ENCODE data around the gene HTR3E.
A peak's percentile ranks its signal among the peaks of the same experiment; 100 is the strongest.

Gene HTR3E, protein sequence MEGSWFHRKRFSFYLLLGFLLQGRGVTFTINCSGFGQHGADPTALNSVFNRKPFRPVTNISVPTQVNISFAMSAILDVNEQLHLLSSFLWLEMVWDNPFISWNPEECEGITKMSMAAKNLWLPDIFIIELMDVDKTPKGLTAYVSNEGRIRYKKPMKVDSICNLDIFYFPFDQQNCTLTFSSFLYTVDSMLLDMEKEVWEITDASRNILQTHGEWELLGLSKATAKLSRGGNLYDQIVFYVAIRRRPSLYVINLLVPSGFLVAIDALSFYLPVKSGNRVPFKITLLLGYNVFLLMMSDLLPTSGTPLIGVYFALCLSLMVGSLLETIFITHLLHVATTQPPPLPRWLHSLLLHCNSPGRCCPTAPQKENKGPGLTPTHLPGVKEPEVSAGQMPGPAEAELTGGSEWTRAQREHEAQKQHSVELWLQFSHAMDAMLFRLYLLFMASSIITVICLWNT

DNA sequence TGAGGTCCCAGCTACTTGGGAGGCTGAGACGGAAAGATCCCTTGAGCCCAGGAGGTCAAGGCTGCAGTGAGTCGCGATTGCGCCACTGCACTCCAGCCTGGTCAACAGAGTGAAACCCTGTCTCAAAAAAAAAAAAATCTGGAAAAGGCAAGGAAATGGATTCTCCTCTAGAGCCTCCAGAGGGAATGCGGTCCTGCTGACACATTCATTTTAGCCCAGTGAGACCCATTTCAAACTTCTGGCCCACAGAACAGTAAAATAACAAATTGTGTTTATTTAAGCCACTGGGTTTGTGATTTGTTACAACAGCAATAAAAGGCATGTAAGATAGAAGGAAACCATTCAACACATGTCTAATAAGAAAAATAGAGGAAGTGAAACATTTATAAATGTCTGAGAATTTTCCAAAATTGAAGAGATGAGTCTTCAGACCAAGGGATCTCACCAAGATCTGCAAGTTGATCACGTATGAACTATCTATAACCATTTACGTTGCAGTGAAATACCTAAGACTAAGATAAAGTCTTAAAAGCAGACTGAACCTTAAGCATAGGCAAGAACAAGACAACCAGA lies at the start of gene HTR3E:
TSS of gene HTR3E (plus strand) at position 254 of the 573 bp plus-strand sequence. CDS start 466 bp downstream, outside the sequence.
- DNase-seq (ENCODE audit: low read depth) = peak; percentile 56
- TF ChIP-seq, protein P1, sequence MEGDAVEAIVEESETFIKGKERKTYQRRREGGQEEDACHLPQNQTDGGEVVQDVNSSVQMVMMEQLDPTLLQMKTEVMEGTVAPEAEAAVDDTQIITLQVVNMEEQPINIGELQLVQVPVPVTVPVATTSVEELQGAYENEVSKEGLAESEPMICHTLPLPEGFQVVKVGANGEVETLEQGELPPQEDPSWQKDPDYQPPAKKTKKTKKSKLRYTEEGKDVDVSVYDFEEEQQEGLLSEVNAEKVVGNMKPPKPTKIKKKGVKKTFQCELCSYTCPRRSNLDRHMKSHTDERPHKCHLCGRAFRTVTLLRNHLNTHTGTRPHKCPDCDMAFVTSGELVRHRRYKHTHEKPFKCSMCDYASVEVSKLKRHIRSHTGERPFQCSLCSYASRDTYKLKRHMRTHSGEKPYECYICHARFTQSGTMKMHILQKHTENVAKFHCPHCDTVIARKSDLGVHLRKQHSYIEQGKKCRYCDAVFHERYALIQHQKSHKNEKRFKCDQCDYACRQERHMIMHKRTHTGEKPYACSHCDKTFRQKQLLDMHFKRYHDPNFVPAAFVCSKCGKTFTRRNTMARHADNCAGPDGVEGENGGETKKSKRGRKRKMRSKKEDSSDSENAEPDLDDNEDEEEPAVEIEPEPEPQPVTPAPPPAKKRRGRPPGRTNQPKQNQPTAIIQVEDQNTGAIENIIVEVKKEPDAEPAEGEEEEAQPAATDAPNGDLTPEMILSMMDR (conservative IDR thresholded peaks at IDR 0.05; ENCODE audit: control insufficient read depth, insufficient read depth, low read depth, low read length) = no peak
- no peak within 1 kb of the TSS for H3K4me3 ChIP-seq (ENCODE audit: control insufficient read depth, low read depth, low read length)

DNA sequence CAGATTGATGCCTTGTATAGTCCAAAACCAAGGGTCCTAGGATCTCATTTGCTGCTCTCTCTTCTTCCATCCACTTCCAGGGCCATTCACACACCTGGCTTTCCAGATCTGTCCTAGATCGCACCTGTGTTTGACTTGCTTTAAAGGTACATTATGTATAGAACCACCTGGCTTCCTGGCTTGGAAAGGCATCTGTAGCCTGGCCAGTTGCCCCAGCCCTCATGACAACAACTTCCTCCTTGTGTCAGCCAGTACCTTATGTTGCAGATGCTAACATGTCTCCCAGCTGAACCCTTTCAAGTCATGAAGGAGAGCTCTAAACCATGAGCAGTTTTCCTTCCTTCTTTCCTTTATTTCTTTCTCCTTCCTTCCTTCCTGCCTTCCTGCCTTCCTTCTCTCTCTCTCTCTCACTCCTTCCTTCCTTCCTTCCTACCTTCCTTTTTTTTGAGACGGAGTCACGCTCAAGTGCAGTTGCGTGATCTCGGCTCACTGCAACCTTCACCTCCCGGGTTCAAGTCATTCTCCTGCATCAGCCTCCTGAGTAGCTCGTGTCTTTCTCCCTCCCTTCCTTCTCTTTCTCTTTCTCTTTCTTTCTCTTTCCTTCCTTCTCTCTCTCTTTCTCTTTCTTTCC lies 46.5 kb upstream of the HTR3E start:
- DNase-seq (ENCODE audit: low read depth) = no peak
- H3K4me3 ChIP-seq (ENCODE audit: control insufficient read depth, low read depth, low read length) = no peak overlapping the region
- TF ChIP-seq, protein P1 (conservative IDR thresholded peaks at IDR 0.05; ENCODE audit: control insufficient read depth, insufficient read depth, low read depth, low read length) = no peak

- TF ChIP-seq, protein P1 (conservative IDR thresholded peaks at IDR 0.05; ENCODE audit: control insufficient read depth, insufficient read depth, low read depth, low read length) = no peak
- DNase-seq (ENCODE audit: low read depth) = no peak
- H3K4me3 ChIP-seq (ENCODE audit: control insufficient read depth, low read depth, low read length) = no peak within 1 kb of the TSS
These were observed 44.1 kb upstream of the HTR3E start, which contains the start of gene HTR3C for GRCh38 chr3:184052767-184053166. TSS of gene HTR3C (plus strand) at chr3:184053047. CDS start at chr3:184053081, 34 bp downstream.

GRCh38 chr3:184058029-184058428 lies 38.8 kb upstream of the HTR3E start:
- TF ChIP-seq, protein P1 (conservative IDR thresholded peaks at IDR 0.05; ENCODE audit: control insufficient read depth, insufficient read depth, low read depth, low read length) = no peak

DNA sequence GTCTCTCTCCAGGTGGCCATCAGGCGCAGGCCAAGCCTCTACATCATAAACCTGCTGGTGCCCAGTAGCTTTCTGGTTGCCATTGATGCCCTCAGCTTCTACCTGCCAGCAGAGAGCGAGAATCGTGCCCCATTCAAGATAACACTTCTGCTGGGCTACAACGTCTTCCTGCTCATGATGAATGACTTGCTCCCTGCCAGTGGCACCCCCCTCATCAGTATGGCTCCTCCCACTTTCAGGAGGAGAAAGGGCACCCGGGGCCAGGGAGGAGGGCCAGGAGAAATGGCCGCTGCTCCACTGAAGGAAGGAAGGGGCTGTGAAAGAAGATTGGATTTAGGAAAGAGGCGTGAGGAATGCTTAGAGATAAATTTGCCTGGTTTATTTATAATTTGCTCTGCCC lies 37.4 kb upstream of the HTR3E start:
- H3K4me3 ChIP-seq (ENCODE audit: control insufficient read depth, low read depth, low read length) = no peak overlapping the region
- no peak for DNase-seq (ENCODE audit: low read depth)
- TF ChIP-seq, protein P1 (conservative IDR thresholded peaks at IDR 0.05; ENCODE audit: control insufficient read depth, insufficient read depth, low read depth, low read length) = no peak

More at GRCh38 chr3:184058029-184058428, 38.8 kb upstream of the HTR3E start:
- peak; percentile 95 for DNase-seq (ENCODE audit: low read depth)
- no peak overlapping the region for H3K4me3 ChIP-seq (ENCODE audit: control insufficient read depth, low read depth, low read length)

DNA sequence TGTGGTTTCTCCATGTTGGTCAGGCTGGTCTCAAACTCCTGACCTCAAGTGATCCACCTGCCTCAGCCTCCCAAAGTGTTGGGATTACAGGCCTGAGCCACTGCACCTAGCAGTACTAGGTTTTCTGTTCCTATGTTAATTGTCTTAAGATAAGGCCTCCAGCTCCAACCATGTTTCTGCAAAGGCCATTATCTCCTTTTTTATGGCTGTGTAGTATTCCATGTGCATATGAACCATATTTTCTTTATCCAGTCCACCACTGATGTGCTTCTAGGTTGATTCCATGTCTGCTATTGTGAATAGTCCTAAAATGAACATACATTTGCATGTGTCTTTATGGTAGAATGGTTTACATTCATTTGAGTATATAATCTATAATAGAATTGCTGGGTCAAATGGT lies 34.2 kb upstream of the HTR3E start:
- no peak for DNase-seq (ENCODE audit: low read depth)
- no peak overlapping the region for H3K4me3 ChIP-seq (ENCODE audit: control insufficient read depth, low read depth, low read length)
- TF ChIP-seq, protein P1 (conservative IDR thresholded peaks at IDR 0.05; ENCODE audit: control insufficient read depth, insufficient read depth, low read depth, low read length) = no peak
